Liver (tissue), 9 donors: Measurements from ENCODE around the gene NT5DC1. TPM values are rescaled to one million over a fixed set of nuclear protein-coding genes. Genes with fewer than 3 reads are reported as not detected.
"Not testable (repeated sequence)": the region's sequence is repeated elsewhere in the genome, so short reads cannot be mapped to it uniquely, and the experiment has no call there.

Experiments
- DNase-seq: peaks from one replicate; pipeline ENCODE4 v3.0.0-alpha.2; 2017; ENCODE audit warnings: low spot score
- H3K27ac ChIP-seq, 2 donors: one replicate each; pipeline ENCODE4 v1.7.0; 2013; ENCODE audit warnings: inconsistent platforms in 2 of 2, low read length in 2 of 2, control low read depth in 1 of 2, low read depth in 1 of 2, mild to moderate bottlenecking in 1 of 2
- H3K27me3 ChIP-seq, 4 donors: one replicate each; pipeline versions ENCODE4 v1.6.1 to v1.7.0; 2013; ENCODE audit warnings: low read length in 3 of 4, inconsistent platforms in 1 of 4, mild to moderate bottlenecking in 1 of 4, moderate library complexity in 1 of 4; ENCODE audit not compliant: control insufficient read depth in 4 of 4, insufficient read depth in 4 of 4
- H3K36me3 ChIP-seq, 4 donors: one replicate each; pipeline versions ENCODE4 v1.6.1 to v1.7.0; 2013; ENCODE audit warnings: low read length in 3 of 4, mild to moderate bottlenecking in 3 of 4, low read depth in 1 of 4, moderate library complexity in 1 of 4; ENCODE audit not compliant: control insufficient read depth in 4 of 4, insufficient read depth in 3 of 4
- H3K4me1 ChIP-seq, 4 donors: one replicate each; pipeline versions ENCODE4 v1.6.1 to v1.7.0; 2013; ENCODE audit warnings: low read length in 3 of 4, mild to moderate bottlenecking in 3 of 4, moderate library complexity in 1 of 4; ENCODE audit not compliant: control insufficient read depth in 4 of 4, insufficient read depth in 4 of 4
- H3K4me3 ChIP-seq, 3 donors: one replicate each; pipeline versions ENCODE4 v1.6.1 to v1.7.0; 2013; ENCODE audit warnings: low read length in 3 of 3, control low read depth in 1 of 3, low read depth in 1 of 3, mild to moderate bottlenecking in 1 of 3
- H3K9ac ChIP-seq, 2 donors: one replicate each; pipeline ENCODE4 v1.7.0; 2013; ENCODE audit warnings: low read length in 2 of 2, mild to moderate bottlenecking in 2 of 2, moderate library complexity in 2 of 2, control low read depth in 1 of 2, low read depth in 1 of 2
- H3K9me3 ChIP-seq, 4 donors: one replicate each; pipeline versions ENCODE4 v1.6.1 to v1.7.0; 2013; ENCODE audit warnings: low read length in 3 of 4; ENCODE audit not compliant: control insufficient read depth in 4 of 4
- ATF3 ChIP-seq: IDR thresholded peaks from 2 replicates; pipeline ENCODE4 v1.6.1; 2016; ENCODE audit warnings: antibody characterized with exemption
- CTCF ChIP-seq: fragments of 150-350 bp; IDR thresholded peaks from 2 replicates; pipeline ENCODE4 v1.5.1; 2017; ENCODE audit warnings: improper control_type of control experiment, low read depth, low read length; ENCODE audit not compliant: missing input control
- GABPA ChIP-seq, 2 donors: IDR thresholded peaks in 1 of 2; conservative IDR thresholded peaks in 1 of 2; 2 replicates each; pipeline ENCODE4 v1.6.1; 2016; ENCODE audit warnings: antibody characterized with exemption in 2 of 2, mild to moderate bottlenecking in 1 of 2, moderate library complexity in 1 of 2
- HNF4A ChIP-seq, 2 donors: conservative IDR thresholded peaks; 2 replicates each; pipeline ENCODE4 v1.6.1; 2016; ENCODE audit warnings: antibody characterized with exemption in 2 of 2, mild to moderate bottlenecking in 2 of 2
- HNF4G ChIP-seq: IDR thresholded peaks from 2 replicates; pipeline ENCODE4 v1.6.1; 2016; ENCODE audit warnings: antibody characterized with exemption
- JUND ChIP-seq, 2 donors: IDR thresholded peaks; 2 replicates each; pipeline ENCODE4 v1.6.1; 2016; ENCODE audit warnings: antibody characterized with exemption in 2 of 2
- MAX ChIP-seq: IDR thresholded peaks from 2 replicates; pipeline ENCODE4 v1.6.1; 2016; ENCODE audit warnings: antibody characterized with exemption
- NR2F2 ChIP-seq: IDR thresholded peaks from 2 replicates; pipeline ENCODE4 v1.6.1; 2016; ENCODE audit warnings: antibody characterized with exemption
- RAD21 ChIP-seq, 2 donors: IDR thresholded peaks; 2 replicates each; pipeline ENCODE4 v1.6.1; 2016; ENCODE audit warnings: antibody characterized with exemption in 2 of 2, mild to moderate bottlenecking in 2 of 2
- REST ChIP-seq: IDR thresholded peaks from 2 replicates; pipeline ENCODE4 v1.6.1; 2016; ENCODE audit warnings: antibody characterized with exemption, mild to moderate bottlenecking
- RXRA ChIP-seq, 2 donors: IDR thresholded peaks; 2 replicates each; pipeline ENCODE4 v1.6.1; 2017 to 2018; ENCODE audit warnings: antibody characterized with exemption in 2 of 2, mild to moderate bottlenecking in 1 of 2
- SP1 ChIP-seq: IDR thresholded peaks from 2 replicates; pipeline ENCODE4 v1.6.1; 2018; ENCODE audit warnings: antibody characterized with exemption, mild to moderate bottlenecking
- TAF1 ChIP-seq: conservative IDR thresholded peaks from 2 replicates; pipeline ENCODE4 v1.6.1; 2016; ENCODE audit warnings: antibody characterized with exemption, mild to moderate bottlenecking
- YY1 ChIP-seq: IDR thresholded peaks from 2 replicates; pipeline ENCODE4 v1.6.1; 2016; ENCODE audit warnings: antibody characterized with exemption, mild to moderate bottlenecking
- ZBTB33 ChIP-seq: IDR thresholded peaks from 2 replicates; pipeline ENCODE4 v1.6.1; 2016; ENCODE audit warnings: antibody characterized with exemption
- WGBS: extraction: QIAGEN DNeasy Blood & Tissue Kit; methylation state at CpG from one replicate; pipeline ENCODE4 v1.1.7; 2013; 5-methylcytosine and 5-hydroxymethylcytosine counted together
- polyA plus RNA-seq, 2 donors: library from polyadenylated mRNA; stranded (reverse) in 1 of 2; unstranded in 1 of 2; fragments of 200-250 nt in 1 of 2; fragments of >200 nt in 1 of 2; fragmentation: Nextera tagmentation in 1 of 2; extraction: Ambion mirVana in 1 of 2; gene quantifications; one replicate each; pipeline versions ENCODE4 v1.2.1 to v1.2.3, GENCODE V29; 2013 to 2015
- total RNA-seq, 2 donors: library from RNA; depleted of rRNA; stranded (reverse); fragments of >200 nt; gene quantifications; one replicate each; pipeline ENCODE4 v1.2.3, GENCODE V29; 2014
- donor health status: healthy.
- donor health status: healthy.
- donor health status: healthy.
- donor health status: healthy.
- donor health status: healthy.

NT5DC1 gene
- total and polyA plus RNA-seq, 4 donors = 10.4 to 31.4 (median 23.3) TPM

GRCh38 chr6:116096048-116096759 is 4.4 kb upstream of the NT5DC1 start:
- H3K4me1 ChIP-seq = peaks cover 1 to 32% (median 21%) of the 10 kb centered on the region in 4 donors
- not testable (repeated sequence) for H3K27ac ChIP-seq, H3K36me3 ChIP-seq, DNase-seq, H3K27me3 ChIP-seq, H3K9ac ChIP-seq, H3K4me3 ChIP-seq, H3K9me3 ChIP-seq
- 94% methylated on average over 9 of the region's 9 CpGs for WGBS

- no peak overlapping the region for H3K27ac ChIP-seq
- TF ChIP-seq MAX (no peak), NR2F2 (no peak), HNF4G (no peak), ZBTB33 (no peak), CTCF (peak; percentile 45), RAD21 (IDR thresholded peaks at IDR 0.05) (peak; percentile 78 to 80), GABPA (IDR thresholded peaks at IDR 0.05 in 1 of 2, conservative IDR thresholded peaks at IDR 0.05 in 1 of 2) (no peak), RXRA (IDR thresholded peaks at IDR 0.05) (no peak), TAF1 (no peak)
- no peak overlapping the region for H3K9ac ChIP-seq
- H3K4me3 ChIP-seq = no peak overlapping the region
- H3K27me3 ChIP-seq = no peaks in the 10 kb centered on the region
- no peaks in the 10 kb centered on the region for H3K9me3 ChIP-seq
- peaks cover 1 to 42% (median 31%) of the 10 kb centered on the region in 4 donors for H3K4me1 ChIP-seq
- DNase-seq = no peak
- WGBS = 46% methylated on average over 2 of the region's 2 CpGs
- H3K36me3 ChIP-seq = no peaks in the 10 kb centered on the region
Measured at GRCh38 chr6:116096979-116097816, 3.5 kb upstream of the NT5DC1 start.

- Histone ChIP-seq H3K27me3 (no peaks in the 10 kb centered on the region), H3K27ac (no peak overlapping the region), H3K9ac (no peak overlapping the region), H3K4me3 (no peak overlapping the region), H3K36me3 (no peaks in the 10 kb centered on the region), H3K4me1 (peaks cover 0 to 56% (median 44%) of the 10 kb centered on the region in 4 donors), H3K9me3 (no peaks in the 10 kb centered on the region)
- DNase-seq = no peak
- WGBS = 86% methylated on average over 1 of the region's 1 CpG
- TF ChIP-seq NR2F2 = no peak
- no peak for TF ChIP-seq HNF4G
- TF ChIP-seq JUND (IDR thresholded peaks at IDR 0.05) = no peak
- TF ChIP-seq GABPA (IDR thresholded peaks at IDR 0.05 in 1 of 2, conservative IDR thresholded peaks at IDR 0.05 in 1 of 2) = no peak
- TF ChIP-seq MAX = no peak
- TF ChIP-seq YY1 = no peak
- TF ChIP-seq SP1 = no peak
- no peak for TF ChIP-seq ATF3
- TF ChIP-seq REST = no peak
- TF ChIP-seq HNF4A (conservative IDR thresholded peaks at IDR 0.05) = no peak
- TF ChIP-seq TAF1 = no peak
Measured at GRCh38 chr6:116099036-116099435, 1.6 kb upstream of the NT5DC1 start.
